Caco-2 (cell line): Measurements from ENCODE around the gene HSPB6. TPM values are rescaled to one million over a fixed set of nuclear protein-coding genes. Genes with fewer than 3 reads are reported as not detected.

Source experiments
- BruUV-seq: library from RNA; stranded (reverse); fragments of 400-500 nt; replicated peaks from 2 replicates; lab custom pipeline; 2021; lab: Mats Ljungman, UMichigan
- CTCF ChIA-PET: fragments of 300-600 bp; sonication (Branson Sonifier 250); formaldehyde crosslinking; loops from one replicate; lab custom pipeline; 2022; ENCODE audit warnings: antibody characterized with exemption; lab: Charles Lee
- POLR2A ChIA-PET: fragments of 300-600 bp; sonication (Branson Sonifier 250); formaldehyde crosslinking; loops from one replicate; lab custom pipeline; 2022; ENCODE audit warnings: antibody characterized with exemption; lab: Charles Lee
- DNase-seq, 2 experiments: peaks; one replicate each; pipeline versions ENCODE4 v3.0.0 to v3.0.0-alpha.2; 2020 to 2022
- H3K27me3 ChIP-seq: replicated peaks from 2 replicates; pipeline ENCODE4 v1.6.0; 2011; ENCODE audit warnings: low read length; ENCODE audit not compliant: control insufficient read depth, insufficient read depth
- H3K36me3 ChIP-seq: 2 replicates; pipeline ENCODE4 v1.5.1; 2011; ENCODE audit warnings: low read length; ENCODE audit not compliant: control insufficient read depth, insufficient read depth
- H3K4me1 ChIP-seq: fragments of 250-450 bp; sonication (Bioruptor Pico); 2 replicates; pipeline ENCODE4 v1.5.1; 2020; ENCODE audit warnings: mild to moderate bottlenecking
- H3K4me3 ChIP-seq: 2 replicates; pipeline ENCODE4 v1.5.1; 2011; ENCODE audit warnings: low read depth, mild to moderate bottlenecking, control low read depth, low read length
- H3K9me3 ChIP-seq: fragments of 250-450 bp; sonication (Bioruptor Pico); 2 replicates; pipeline ENCODE4 v1.5.1; 2020; ENCODE audit warnings: mild to moderate bottlenecking, moderate library complexity
- H3K27ac Mint-ChIP-seq: one replicate; pipeline ENCODE4 v1.8.0; 2022; ENCODE audit warnings: mixed read lengths; ENCODE audit not compliant: unreplicated experiment
- H3K27me3 Mint-ChIP-seq: one replicate; pipeline ENCODE4 v1.8.0; 2022; ENCODE audit warnings: mixed read lengths; ENCODE audit not compliant: insufficient read depth, unreplicated experiment
- H3K36me3 Mint-ChIP-seq: one replicate; pipeline ENCODE4 v1.8.0; 2022; ENCODE audit warnings: mild to moderate bottlenecking, mixed read lengths; ENCODE audit not compliant: insufficient read depth, unreplicated experiment
- H3K4me1 Mint-ChIP-seq: one replicate; pipeline ENCODE4 v1.8.0; 2022; ENCODE audit warnings: low read depth, mixed read lengths; ENCODE audit not compliant: unreplicated experiment
- H3K4me3 Mint-ChIP-seq: one replicate; pipeline ENCODE4 v1.8.0; 2022; ENCODE audit warnings: mild to moderate bottlenecking, moderate library complexity, mixed read lengths; ENCODE audit not compliant: unreplicated experiment
- H3K9me3 Mint-ChIP-seq: one replicate; pipeline ENCODE4 v1.8.0; 2022; ENCODE audit warnings: mixed read lengths; ENCODE audit not compliant: unreplicated experiment
- CTCF ChIP-seq, 2 experiments: fragments of 200-600 bp in 1 of 2; IDR thresholded peaks; 1 replicate in 1 of 2; 2 replicates in 1 of 2; pipeline versions ENCODE4 v1.5.1 to v1.8.0; 2011 to 2022; ENCODE audit warnings: antibody characterized with exemption in 1 of 2, control low read depth in 1 of 2, inconsistent platforms in 1 of 2, low read depth in 1 of 2, low read length in 1 of 2, mild to moderate bottlenecking in 1 of 2, moderate library complexity in 1 of 2; ENCODE audit not compliant: insufficient read depth in 1 of 2, severe bottlenecking in 1 of 2, unreplicated experiment in 1 of 2
- intact Hi-C: fragments of 100-400 bp; cut with micrococcal nuclease; formaldehyde crosslinking; loops from one replicate; pipeline ENCODE4 v1.10.0; 2022; ENCODE audit not compliant: unreplicated experiment
- total RNA-seq: library from RNA; stranded (reverse); gene quantifications from 2 replicates; pipeline ENCODE4 v1.2.3, GENCODE V29; 2022

The HSPB6 gene
- total RNA-seq, 1 experiment from 2014 or later, result 0.48 TPM

DNA sequence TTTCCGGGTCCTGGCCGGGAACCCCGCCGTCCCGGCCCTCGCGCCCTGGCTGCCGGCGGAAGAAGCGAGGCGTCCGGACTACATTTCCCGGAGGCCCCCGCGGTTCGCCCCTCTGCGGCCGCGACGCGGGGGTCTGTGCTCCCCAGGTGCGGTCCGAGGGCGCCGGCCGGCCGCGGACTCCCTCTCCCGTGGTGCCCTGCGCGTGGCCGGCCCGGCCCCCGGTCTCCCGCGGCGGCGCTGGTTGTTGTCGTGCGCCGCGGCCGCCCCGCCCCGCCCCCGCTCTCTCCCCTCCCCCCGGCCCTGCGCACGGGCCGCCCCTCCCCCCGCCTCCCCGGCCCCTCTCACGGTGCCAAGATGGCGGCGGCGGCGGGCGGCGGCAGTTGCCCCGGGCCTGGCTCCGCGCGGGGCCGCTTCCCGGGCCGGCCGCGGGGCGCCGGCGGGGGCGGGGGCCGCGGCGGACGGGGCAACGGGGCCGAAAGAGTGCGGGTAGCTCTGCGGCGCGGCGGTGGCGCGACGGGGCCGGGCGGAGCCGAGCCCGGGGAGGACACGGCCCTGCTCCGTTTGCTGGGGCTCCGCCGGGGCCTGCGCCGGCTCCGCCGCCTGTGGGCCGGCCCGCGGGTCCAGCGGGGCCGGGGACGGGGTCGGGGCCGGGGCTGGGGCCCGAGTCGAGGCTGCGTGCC lies 39.0 kb downstream of the HSPB6 start, which contains the start of gene KMT2B:
Gene KMT2B (plus strand): TSS at position 339 of the 680 bp plus-strand sequence. CDS start 16 bp downstream, at position 355.
- ChIA-PET CTCF (no interaction called here), POLR2A (interaction anchor here (1.0 kb wide), 1 partner anchor 22 kb away, joined by 4 read pairs; no protein-coding TSS in a partner anchor)
- Mint-ChIP-seq H3K27ac (peak within 1 kb of the TSS; percentile 82), H3K9me3 (no peaks in the 10 kb centered on the region), H3K36me3 (peaks cover 34% of the 10 kb centered on the region), H3K27me3 (no peaks in the 10 kb centered on the region), H3K4me1 (peaks cover 16% of the 10 kb centered on the region), H3K4me3 (peak within 1 kb of the TSS; percentile 81)
- peaks cover 1% of the 10 kb centered on the region; the same call in 1 of the 2 replicates for H3K36me3 ChIP-seq
- H3K4me1 ChIP-seq, result peaks cover 8% of the 10 kb centered on the region
- H3K9me3 ChIP-seq, result no peaks in the 10 kb centered on the region
- intact Hi-C loops, result loop anchor here (1.0 to 5.0 kb wide), 8 partner anchors 16 to 213 kb away; partner anchors contain the start of genes COX6B1 and LIN37
- DNase-seq, result peak in 1 of 2 experiments; percentile 98
- BruUV-seq, result no TSS peak
- no peaks in the 10 kb centered on the region for H3K27me3 ChIP-seq
- TF ChIP-seq CTCF (IDR thresholded peaks at IDR 0.05; ENCODE audit: insufficient read depth in 1 of 2, low read depth in 1 of 2, low read length in 1 of 2, severe bottlenecking in 1 of 2, unreplicated experiment in 1 of 2), result no peak
- peak within 1 kb of the TSS; percentile 91 for H3K4me3 ChIP-seq

GRCh38 chr19:35716801-35717664 lies 39.8 kb downstream of the HSPB6 start:
- Mint-ChIP-seq H3K27me3 (no peaks in the 10 kb centered on the region), H3K27ac (peak overlapping the region; percentile 82), H3K4me1 (peaks cover 16% of the 10 kb centered on the region), H3K4me3 (peak overlapping the region; percentile 81), H3K36me3 (peaks cover 29% of the 10 kb centered on the region), H3K9me3 (no peaks in the 10 kb centered on the region)
- peak; percentile 89 to 94 for TF ChIP-seq CTCF (IDR thresholded peaks at IDR 0.05; ENCODE audit: insufficient read depth in 1 of 2, low read depth in 1 of 2, low read length in 1 of 2, severe bottlenecking in 1 of 2, unreplicated experiment in 1 of 2)
- Histone ChIP-seq H3K4me3 (peak overlapping the region; percentile 91), H3K4me1 (peaks cover 8% of the 10 kb centered on the region), H3K36me3 (peaks cover 1% of the 10 kb centered on the region; the same call in 1 of the 2 replicates), H3K9me3 (no peaks in the 10 kb centered on the region), H3K27me3 (no peaks in the 10 kb centered on the region)
- peak; percentile 95 to 98 for DNase-seq
- BruUV-seq, result no TSS peak
- CTCF ChIA-PET, result no interaction called here
- intact Hi-C loops, result loop anchor here (1.0 to 5.0 kb wide), 9 partner anchors 15 to 214 kb away; partner anchors contain the start of genes COX6B1 and LIN37
- POLR2A ChIA-PET, result no interaction called here
